ENCODE results near the gene ACTN1.

Gene ACTN1

GRCh38 chr14:68968051-68968450 is 11.1 kb downstream of the ACTN1 start:
- no peak for DNase-seq

DNA sequence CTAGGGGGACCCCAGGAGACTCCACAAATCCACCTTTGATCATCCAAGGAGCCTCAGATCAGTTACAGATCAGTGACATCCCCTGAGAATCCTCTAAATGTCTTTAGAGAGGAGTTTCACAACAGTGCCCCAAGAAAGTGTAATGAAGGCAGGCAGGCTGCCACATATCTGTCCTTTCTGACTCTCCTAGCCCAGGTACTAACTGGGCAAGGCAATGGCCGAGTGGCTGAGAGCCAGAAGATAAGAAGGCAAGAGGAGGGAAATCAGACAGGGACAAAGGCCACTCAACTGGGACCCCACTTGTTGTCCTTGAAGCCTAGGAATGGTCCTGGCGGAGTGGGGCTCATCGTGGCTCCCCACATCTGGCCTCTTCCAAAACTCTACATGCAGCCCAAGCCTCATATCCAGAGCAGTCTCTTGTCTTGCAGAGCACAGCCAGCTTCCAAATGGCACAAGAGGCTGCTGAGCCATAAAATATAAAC is 11.6 kb downstream of the ACTN1 start:
- no peak for DNase-seq

- no peak for DNase-seq
These were observed 12.2 kb downstream of the ACTN1 start for GRCh38 chr14:68966872-68967301.

GRCh38 chr14:68965261-68965761 is 13.8 kb downstream of the ACTN1 start:
- no peak for DNase-seq

DNA sequence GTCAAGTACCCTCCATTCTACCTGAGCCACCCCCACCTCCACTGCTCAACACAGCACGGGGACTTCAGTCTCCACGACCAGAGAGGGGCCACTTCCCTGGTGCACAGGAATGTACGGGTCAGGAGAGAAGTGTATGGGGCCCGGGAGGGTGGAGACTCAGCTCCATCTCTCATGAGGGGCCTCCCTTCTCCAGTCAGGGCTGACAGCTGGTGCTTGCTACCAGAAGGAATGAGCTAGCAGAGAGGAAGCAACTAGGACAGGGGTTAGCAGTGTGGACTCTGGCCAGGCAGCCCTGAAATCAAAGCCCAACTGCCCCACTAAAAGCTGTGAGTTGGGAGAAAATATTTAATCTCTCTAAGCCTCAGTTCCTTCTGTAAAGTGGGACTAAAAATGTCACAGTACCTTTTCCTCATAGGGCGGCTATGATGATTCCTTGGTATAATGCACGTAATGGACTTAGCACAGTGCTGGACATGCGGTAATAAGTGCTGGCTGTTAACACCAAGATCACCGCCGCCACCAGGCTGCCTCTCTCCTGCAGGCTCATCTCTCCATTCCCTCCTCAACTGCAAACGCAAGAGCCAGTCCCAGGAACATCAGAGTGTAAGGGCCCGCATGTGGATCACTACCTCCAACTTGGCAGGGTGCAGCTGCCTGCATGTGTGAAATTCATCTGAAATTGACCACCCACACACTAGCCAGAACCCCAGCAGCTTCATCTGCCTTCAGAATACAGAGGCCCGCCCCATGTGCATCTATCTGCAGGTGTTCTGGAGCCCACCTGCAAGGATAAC is 14.6 kb downstream of the ACTN1 start:
- DNase-seq: no peak

- DNase-seq: no peak
These were observed 16.4 kb downstream of the ACTN1 start for GRCh38 chr14:68962681-68963080.

- DNase-seq: no peak
These were observed 17.1 kb downstream of the ACTN1 start for GRCh38 chr14:68961781-68962584.

DNA sequence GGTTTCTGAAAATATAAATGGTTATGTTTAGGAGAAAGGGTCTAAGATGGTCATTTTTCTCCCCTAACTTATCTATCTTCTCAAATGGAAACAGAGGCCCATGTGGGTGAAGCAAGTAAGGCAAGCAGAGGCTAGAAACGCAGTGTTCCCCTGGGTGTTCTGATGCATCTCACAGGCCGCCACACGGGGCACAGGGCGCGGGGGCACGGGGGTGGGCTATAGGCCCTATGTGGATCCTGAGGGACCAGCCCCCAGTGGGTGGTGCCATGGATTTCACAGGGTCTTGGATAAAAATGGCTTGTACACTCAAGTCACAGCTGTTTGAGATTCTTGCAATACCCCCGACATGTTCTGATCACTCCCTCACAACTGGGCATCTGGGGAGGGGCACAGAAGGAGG is 17.7 kb downstream of the ACTN1 start:
- DNase-seq: no peak

DNA sequence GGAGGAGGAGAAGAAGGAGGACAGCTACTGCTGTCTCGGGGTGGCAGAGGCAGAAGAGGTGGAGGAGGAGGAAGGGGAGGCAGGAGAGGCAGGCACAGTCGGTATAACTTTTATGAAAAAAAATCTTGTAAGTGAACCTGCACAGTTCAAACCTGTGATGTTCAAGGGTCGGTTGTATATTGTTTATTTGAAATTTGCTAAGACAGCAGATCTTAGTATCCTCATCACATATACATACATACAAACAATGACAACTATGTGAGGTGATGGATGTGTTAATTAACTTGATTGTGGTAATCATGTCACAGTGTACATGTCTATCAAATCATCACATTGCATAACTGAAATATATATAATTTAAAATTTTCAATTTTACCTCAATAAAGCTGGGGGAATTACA is 19.0 kb downstream of the ACTN1 start:
- DNase-seq: no peak

GRCh38 chr14:68959035-68959434 is 20.1 kb downstream of the ACTN1 start:
- DNase-seq: no peak

DNA sequence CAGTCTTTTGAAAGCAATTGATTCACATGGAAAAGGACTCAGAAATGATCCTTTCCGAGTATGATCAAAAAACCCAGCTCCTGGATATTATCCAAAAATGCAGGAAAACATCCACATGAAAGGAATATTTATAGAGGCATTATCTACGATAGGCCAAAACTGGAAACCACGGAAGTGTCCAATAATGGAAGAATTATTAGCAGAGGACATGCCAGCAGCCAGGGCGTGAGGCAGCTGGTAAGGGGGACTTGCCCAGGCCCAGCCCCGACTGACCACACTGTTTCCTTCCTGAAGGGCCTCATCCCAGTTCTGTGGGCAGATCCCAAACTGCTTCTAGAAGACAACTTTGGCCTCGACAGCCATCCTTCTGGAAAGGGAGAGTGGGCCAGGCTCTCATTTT is 20.5 kb downstream of the ACTN1 start:
- DNase-seq: no peak

DNA sequence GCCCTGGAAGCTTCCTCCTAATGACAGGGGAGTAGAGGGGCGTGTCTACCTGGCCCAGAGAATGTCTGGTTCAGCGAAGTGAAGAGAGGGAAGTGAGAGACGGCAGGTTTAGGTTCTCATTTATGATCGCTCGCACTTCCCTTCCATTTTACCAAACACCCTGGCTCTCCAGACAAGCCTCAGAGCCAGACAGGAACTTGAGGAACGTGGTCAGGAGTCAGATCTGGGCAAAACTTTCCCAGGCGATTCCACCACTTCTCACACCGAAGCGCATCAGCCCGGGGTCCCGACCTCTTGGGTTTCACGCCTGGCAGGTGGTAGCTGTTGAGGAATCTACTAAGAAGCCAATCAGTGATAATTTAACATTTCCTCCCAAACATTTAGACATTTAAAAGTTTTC is 21.3 kb downstream of the ACTN1 start:
- DNase-seq: no peak

GRCh38 chr14:68956724-68957123 is 22.4 kb downstream of the ACTN1 start:
- no peak for DNase-seq

- no peak for DNase-seq
These were observed 23.3 kb downstream of the ACTN1 start for GRCh38 chr14:68955851-68956179.

DNA sequence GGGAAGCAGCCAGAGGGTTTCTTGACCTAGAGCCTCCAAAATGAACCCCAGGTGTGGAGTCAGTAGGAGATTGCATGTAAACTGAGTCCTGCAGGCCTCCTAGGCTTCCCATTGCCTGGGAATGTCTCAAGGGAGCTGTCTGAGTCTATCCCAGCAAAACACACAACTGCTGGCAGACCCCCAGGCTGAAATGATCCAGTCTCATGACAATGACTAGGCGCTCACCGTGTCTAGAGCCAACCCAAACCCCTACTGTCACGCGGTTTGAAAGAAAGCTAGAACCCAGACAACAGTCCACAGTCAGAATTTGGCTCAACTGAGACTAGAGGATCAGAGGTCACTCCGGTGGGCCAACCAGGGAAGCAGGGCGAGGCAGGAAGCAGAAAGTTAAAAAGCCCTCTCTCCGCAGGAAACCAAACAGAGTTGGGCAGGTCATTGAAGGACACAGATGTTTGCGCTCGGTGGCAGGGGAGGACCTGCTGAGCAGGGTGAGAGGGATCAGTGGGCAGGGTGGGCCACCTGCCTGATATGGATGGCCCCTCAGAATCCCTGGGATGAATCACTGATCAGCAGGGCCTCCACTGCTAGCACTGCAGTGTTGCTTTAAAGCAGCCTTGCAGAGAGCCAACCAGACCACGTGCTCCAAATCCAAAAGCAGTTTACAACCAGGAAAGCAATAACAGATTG is 23.8 kb downstream of the ACTN1 start:
- DNase-seq: no peak

DNA sequence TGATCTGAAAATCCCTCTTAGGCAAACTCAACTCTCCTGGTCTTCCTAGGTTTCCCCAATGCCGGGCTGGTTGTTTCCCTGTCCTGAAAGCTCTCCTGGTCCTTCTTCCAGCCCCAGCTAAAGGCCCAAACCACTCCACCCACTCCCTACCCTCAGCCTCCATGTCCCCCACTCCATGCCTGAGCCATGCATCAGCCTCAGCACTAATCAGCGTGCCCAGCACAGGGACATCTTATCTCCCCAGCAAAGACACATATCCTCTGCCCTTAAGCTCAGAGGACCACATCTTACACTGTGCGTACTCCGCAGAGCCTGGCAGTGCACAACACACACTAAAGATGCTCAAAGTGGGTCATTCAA is 25.9 kb downstream of the ACTN1 start:
- DNase-seq: no peak

GRCh38 chr14:68952531-68953195 is 26.4 kb downstream of the ACTN1 start:
- DNase-seq: peak; percentile 90

DNA sequence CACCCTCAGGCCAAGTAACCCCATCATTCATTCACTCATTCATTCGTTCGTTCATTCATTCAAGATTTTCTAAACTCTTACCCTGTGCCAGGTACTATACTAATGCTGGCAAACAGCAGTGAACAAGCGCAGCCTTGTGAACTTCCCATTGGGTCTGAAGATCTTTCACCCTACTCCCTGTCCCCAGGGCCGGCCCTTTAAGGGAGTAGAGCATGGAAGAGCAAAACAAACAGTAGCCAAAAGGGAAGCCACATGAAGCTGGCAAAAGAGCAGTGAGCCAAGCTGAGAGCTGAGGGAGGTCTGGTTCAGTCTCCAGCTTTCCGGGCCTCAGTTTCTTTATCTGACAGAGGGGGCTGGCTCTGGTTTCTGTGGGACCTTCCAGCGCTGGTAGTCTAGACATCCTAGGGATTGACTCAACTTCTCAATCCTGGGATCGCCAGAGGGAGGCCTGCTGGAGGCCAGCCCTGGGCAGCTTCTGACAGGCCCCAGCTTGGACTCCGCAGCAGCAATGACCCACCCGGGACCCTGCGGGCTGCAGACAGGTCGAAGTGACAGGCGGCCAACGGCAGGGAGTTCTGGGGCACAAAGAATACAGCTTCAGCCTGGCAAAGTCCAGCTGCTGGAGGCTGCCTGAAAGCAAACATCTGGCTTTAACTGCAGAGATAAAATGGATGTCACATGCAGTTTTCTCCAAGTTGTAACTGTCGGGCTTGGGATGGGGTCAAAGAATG is 27.1 kb downstream of the ACTN1 start:
- no peak for DNase-seq

GRCh38 chr14:68951035-68951797 is 27.9 kb downstream of the ACTN1 start:
- no peak for DNase-seq

DNA sequence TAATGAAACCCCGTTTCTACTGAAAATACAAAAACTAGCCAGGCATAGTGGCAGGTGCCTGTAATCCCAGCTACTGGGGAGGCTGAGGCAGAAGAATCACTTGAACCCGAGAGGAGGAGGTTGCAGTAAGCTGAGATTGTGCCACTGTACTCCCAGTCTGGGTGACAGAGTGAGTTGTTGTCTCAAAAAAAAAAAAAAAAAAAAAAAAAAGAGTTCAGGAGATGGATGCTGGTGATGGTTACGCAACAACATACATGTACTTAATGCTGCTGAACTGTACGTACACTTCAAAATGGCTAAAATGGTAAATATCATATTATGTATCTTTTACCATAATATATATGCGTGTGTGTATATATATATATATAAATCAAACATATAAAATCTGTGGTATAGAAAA is 29.0 kb downstream of the ACTN1 start:
- DNase-seq: no peak

DNA sequence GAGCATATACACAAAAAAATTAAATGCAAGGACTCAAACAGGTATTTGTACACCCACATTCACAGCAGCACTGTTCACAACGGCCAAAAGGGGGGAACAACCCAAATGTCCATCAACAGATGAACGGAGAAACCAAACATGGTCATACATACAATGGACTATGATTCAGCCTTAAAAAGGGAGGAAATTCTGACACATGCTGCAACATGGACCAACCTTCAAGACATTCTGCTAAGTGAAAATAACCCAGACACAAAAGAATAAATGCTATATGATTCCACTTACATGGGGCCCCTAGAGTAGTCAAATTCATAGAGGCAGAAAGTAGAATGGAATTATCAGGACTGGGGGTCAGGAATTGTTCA is 29.5 kb downstream of the ACTN1 start:
- no peak for DNase-seq

All from femur (tissue), 1 donor.